Measurements from ENCODE around the gene LOC128125822.

DNA sequence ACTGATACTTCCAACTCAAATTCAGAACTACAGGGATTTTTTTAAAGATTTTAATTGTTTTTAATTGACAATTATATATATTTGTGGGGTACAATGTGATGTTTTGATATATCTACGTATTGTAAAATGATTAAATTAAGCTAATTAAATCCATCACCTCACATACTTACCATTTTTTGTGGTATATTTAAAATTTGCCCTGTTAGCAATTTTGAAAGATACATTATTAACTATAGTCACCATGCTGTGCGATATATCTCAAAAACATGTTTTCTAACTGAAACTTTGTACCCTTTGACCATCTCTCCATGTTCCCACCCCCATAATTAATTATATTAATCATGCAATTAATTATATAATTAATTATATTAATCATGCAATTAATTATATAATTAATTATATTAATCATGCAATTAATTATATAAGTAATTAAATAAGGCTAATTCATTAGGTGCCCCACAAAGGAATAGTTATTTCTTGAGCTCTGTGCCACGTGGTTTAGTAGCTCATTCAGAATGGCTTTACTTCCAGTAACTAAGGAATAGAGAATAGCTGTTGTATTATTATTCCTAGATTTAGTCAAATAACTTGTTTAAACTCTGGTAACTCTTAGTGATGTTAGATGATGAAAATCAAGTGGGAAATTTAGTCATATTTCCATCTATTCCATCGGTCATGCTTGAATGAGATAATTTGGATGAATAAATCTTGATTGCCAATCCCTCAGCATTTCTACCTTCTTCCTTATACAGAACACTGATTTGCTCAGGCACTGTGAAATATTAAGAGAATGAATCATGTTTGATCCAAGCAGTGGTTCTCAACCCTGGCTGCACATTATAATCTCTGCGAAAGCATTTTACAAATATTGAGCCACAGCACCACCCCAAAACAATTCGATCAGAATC, 25.1 kb downstream of the LOC128125822 start:
- no peak for TF ChIP-seq YY1 (IDR thresholded peaks at IDR 0.05; ENCODE audit: low read depth, low read length)
- TF ChIP-seq, protein P1, sequence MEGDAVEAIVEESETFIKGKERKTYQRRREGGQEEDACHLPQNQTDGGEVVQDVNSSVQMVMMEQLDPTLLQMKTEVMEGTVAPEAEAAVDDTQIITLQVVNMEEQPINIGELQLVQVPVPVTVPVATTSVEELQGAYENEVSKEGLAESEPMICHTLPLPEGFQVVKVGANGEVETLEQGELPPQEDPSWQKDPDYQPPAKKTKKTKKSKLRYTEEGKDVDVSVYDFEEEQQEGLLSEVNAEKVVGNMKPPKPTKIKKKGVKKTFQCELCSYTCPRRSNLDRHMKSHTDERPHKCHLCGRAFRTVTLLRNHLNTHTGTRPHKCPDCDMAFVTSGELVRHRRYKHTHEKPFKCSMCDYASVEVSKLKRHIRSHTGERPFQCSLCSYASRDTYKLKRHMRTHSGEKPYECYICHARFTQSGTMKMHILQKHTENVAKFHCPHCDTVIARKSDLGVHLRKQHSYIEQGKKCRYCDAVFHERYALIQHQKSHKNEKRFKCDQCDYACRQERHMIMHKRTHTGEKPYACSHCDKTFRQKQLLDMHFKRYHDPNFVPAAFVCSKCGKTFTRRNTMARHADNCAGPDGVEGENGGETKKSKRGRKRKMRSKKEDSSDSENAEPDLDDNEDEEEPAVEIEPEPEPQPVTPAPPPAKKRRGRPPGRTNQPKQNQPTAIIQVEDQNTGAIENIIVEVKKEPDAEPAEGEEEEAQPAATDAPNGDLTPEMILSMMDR (IDR thresholded peaks at IDR 0.05 in 2 of 3, conservative IDR thresholded peaks at IDR 0.05 in 1 of 3; ENCODE audit: control insufficient read depth in 2 of 3, extremely low read depth in 1 of 3, insufficient read depth in 1 of 3, low read depth in 3 of 3, low read length in 3 of 3) = no peak
- no peak for TF ChIP-seq BCL11A (IDR thresholded peaks at IDR 0.05; ENCODE audit: low read depth, low read length)

Data from GM12878 (cell line).